NCI-H2081 treated with DMSO at 0.1 percent for 48 hours (cell line): ENCODE results near the gene PPP4C.
A peak's percentile ranks its signal among the peaks of the same experiment; 100 is the strongest.
"Not testable (repeated sequence)": the region's sequence is repeated elsewhere in the genome, so short reads cannot be mapped to it uniquely, and the experiment has no call there.

Experiments used
- DNase-seq: peaks from one replicate; lab custom pipeline; 2025; lab: John Stamatoyannopoulos, UW

The PPP4C gene

GRCh38 chr16:30075503-30076275 lies at the start of gene PPP4C:
PPP4C (plus strand) TSS chr16:30075994; CDS start chr16:30076378, 384 bp downstream.
- DNase-seq, result no peak

GRCh38 chr16:30026449-30026848 lies 49.3 kb upstream of the PPP4C start:
- DNase-seq, result no peak

- DNase-seq, result no peak
Observed at GRCh38 chr16:30027588-30028437, 48.0 kb upstream of the PPP4C start.

GRCh38 chr16:30028438-30029076 lies 47.2 kb upstream of the PPP4C start:
- no peak for DNase-seq

- DNase-seq, result no peak
Observed at GRCh38 chr16:30030011-30030685, 45.6 kb upstream of the PPP4C start.

- DNase-seq, result no peak
Observed at GRCh38 chr16:30030841-30031413, 44.9 kb upstream of the PPP4C start, which contains the start of gene TLCD3B. TLCD3B (minus strand) TSS chr16:30031271; CDS start chr16:30030527, 744 bp downstream.

- no peak for DNase-seq
Observed at GRCh38 chr16:30031477-30031918, 44.3 kb upstream of the PPP4C start.

- DNase-seq, result no peak
Observed at GRCh38 chr16:30032083-30032819, 43.5 kb upstream of the PPP4C start.

GRCh38 chr16:30033270-30033669 lies 42.5 kb upstream of the PPP4C start:
- no peak for DNase-seq

- DNase-seq, result no peak
Observed at GRCh38 chr16:30040221-30040620, 35.6 kb upstream of the PPP4C start.

- DNase-seq, result not testable (repeated sequence)
Observed at GRCh38 chr16:30040690-30041089, 35.1 kb upstream of the PPP4C start.

- no peak for DNase-seq
Observed at GRCh38 chr16:30041841-30042240, 34.0 kb upstream of the PPP4C start.

GRCh38 chr16:30046178-30046577 lies 29.6 kb upstream of the PPP4C start:
- no peak for DNase-seq

- no peak for DNase-seq
Observed at GRCh38 chr16:30046588-30046987, 29.2 kb upstream of the PPP4C start.

GRCh38 chr16:30049871-30050270 lies 25.9 kb upstream of the PPP4C start:
- no peak for DNase-seq

GRCh38 chr16:30051518-30051917 lies 24.3 kb upstream of the PPP4C start:
- no peak for DNase-seq

GRCh38 chr16:30052671-30053372 lies 23.0 kb upstream of the PPP4C start:
- DNase-seq, result peak; percentile 44

GRCh38 chr16:30053376-30054015 lies 22.3 kb upstream of the PPP4C start:
- no peak for DNase-seq

GRCh38 chr16:30054451-30054850 lies 21.3 kb upstream of the PPP4C start:
- DNase-seq, result no peak
